Psoas muscle (tissue), 8 donors: ENCODE data around the gene SMARCAL1. TPM values are rescaled to one million over a fixed set of nuclear protein-coding genes. Genes with fewer than 3 reads are reported as not detected.
A peak's percentile ranks its signal among the peaks of the same experiment; 100 is the strongest.

Experiments
- ATAC-seq, 4 donors: fragments of 200-7000 bp; cut with Tn5 transposase; one replicate each; pipeline ENCODE4 v1.9.1; 2020; ENCODE audit warnings: moderate library complexity in 3 of 4, mild to moderate bottlenecking in 2 of 4
- DNase-seq, 2 donors: peaks; one replicate each; pipeline ENCODE4 v3.0.0-alpha.2; 2020
- H3K27ac ChIP-seq: fragments of 200-600 bp; one replicate; pipeline ENCODE4 v1.8.0; 2022
- H3K27me3 ChIP-seq, 3 donors: fragments of 200-600 bp in 1 of 3; one replicate each; pipeline versions ENCODE4 v1.6.1 to v1.8.0; 2013 to 2022; ENCODE audit warnings: low read length in 2 of 3, mild to moderate bottlenecking in 2 of 3, moderate library complexity in 1 of 3; ENCODE audit not compliant: insufficient read depth in 3 of 3
- H3K36me3 ChIP-seq, 2 donors: fragments of 200-600 bp in 1 of 2; one replicate each; pipeline versions ENCODE4 v1.6.1 to v1.8.0; 2013 to 2022; ENCODE audit warnings: low read depth in 1 of 2, mild to moderate bottlenecking in 1 of 2, moderate library complexity in 1 of 2; ENCODE audit not compliant: insufficient read depth in 1 of 2
- H3K4me1 ChIP-seq: fragments of 200-600 bp; one replicate; pipeline ENCODE4 v1.8.0; 2022
- H3K4me3 ChIP-seq: fragments of 200-600 bp; one replicate; pipeline ENCODE4 v1.8.0; 2022; ENCODE audit warnings: mild to moderate bottlenecking
- H3K9me3 ChIP-seq: fragments of 200-600 bp; one replicate; pipeline ENCODE4 v1.8.0; 2022
- CTCF ChIP-seq: fragments of 200-600 bp; IDR thresholded peaks from one replicate; pipeline ENCODE4 v1.8.0; 2022; ENCODE audit warnings: antibody characterized with exemption
- WGBS, 3 donors: extraction: QIAGEN DNeasy Blood & Tissue Kit; methylation state at CpG; one replicate each; pipeline versions ENCODE4 v1.1.6 to v1.1.7; 2013; 5-methylcytosine and 5-hydroxymethylcytosine counted together
- intact Hi-C, 2 donors: fragments of 100-400 bp; cut with DNase I; formaldehyde crosslinking; loops; one replicate each; pipeline versions ENCODE4 v1.11.0 to v1.14.2; 2022
- polyA plus RNA-seq, 3 donors: library from polyadenylated mRNA; stranded (reverse); fragments of 200-250 nt; gene quantifications; one replicate each; pipeline ENCODE4 v1.2.3, GENCODE V29; 2013
- total RNA-seq, 4 donors: library from RNA; stranded (reverse); fragmentation: NEBNext Ultra II Directional in 2 of 4; extraction: Animal tissue kit (Norgen Biotek cat#: 25700) in 2 of 4; gene quantifications; one replicate each; pipeline versions ENCODE4 v1.2.1 to v1.2.4, GENCODE V29; 2021 to 2023
- donor health status: healthy with polysubstance abuse.
- donor health status: DM: no; HTN: no; CAD: no; lungs with moderate emphysema.
- donor health status: Bipolar disorder and iron deficiency.
- donor health status: healthy.
- donor health status: DM: yes; HTN: yes; CAD: no.
- donor health status: DM: no; HTN: no; CAD: no.
- donor health status: DM: no; HTN: no; CAD: no.
- donor health status: DM: yes; HTN: yes; CAD: no.

The SMARCAL1 gene
- total and polyA plus RNA-seq, 7 donors, result 7.9 to 18.3 (median 11.4) TPM

- no peaks in the 10 kb centered on the region for H3K4me1 ChIP-seq
- H3K4me3 ChIP-seq, result no peak overlapping the region
- intact Hi-C loops, result no loop called here
- no peak overlapping the region for H3K27ac ChIP-seq
- H3K36me3 ChIP-seq, result peaks cover 0 to 30% of the 10 kb centered on the region in 2 donors
- no peak for TF ChIP-seq CTCF
- ATAC-seq, result no peak
- no peak for DNase-seq
- 74 to 76% (median 74%) methylated on average over 5 of the region's 5 CpGs for WGBS, 3 donors
- no peaks in the 10 kb centered on the region for H3K27me3 ChIP-seq
- H3K9me3 ChIP-seq, result no peaks in the 10 kb centered on the region
These were observed 73.5 kb downstream of the SMARCAL1 start for GRCh38 chr2:216485745-216486144.

GRCh38 chr2:216486271-216486670 lies 74.0 kb downstream of the SMARCAL1 start:
- intact Hi-C loops, result no loop called here
- no peak for ATAC-seq
- Histone ChIP-seq H3K27ac (no peak overlapping the region), H3K27me3 (no peaks in the 10 kb centered on the region), H3K4me1 (no peaks in the 10 kb centered on the region), H3K9me3 (no peaks in the 10 kb centered on the region), H3K36me3 (peaks cover 0 to 25% of the 10 kb centered on the region in 2 donors), H3K4me3 (no peak overlapping the region)
- 83 to 90% (median 84%) methylated on average over 7 of the region's 7 CpGs for WGBS, 3 donors
- TF ChIP-seq CTCF, result no peak
- no peak for DNase-seq

DNA sequence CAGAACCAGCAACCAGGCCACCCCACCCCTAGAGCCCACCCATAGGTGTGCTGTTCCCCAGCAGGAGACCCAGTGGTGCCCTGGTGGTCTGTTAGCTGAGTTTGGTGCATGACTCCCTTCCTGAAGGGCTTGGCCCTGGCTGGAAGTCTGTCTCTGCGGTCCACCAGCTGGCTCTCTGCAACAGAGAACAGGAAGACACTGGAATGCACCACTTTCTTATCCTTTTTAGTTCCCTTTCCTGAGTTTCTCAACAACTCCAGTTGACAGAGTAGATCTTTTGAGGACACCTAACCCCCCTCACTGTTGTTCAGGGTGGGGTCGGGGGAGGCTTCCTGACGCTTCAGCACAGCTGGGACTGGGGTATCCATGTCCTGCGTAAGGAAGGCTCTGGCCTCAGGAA lies 74.4 kb downstream of the SMARCAL1 start:
- H3K4me3 ChIP-seq, result no peak overlapping the region
- ATAC-seq (peak in 1 of 4 donors; percentile 32), DNase-seq (no peak)
- H3K36me3 ChIP-seq, result peaks cover 0 to 20% of the 10 kb centered on the region in 2 donors
- no peaks in the 10 kb centered on the region for H3K9me3 ChIP-seq
- 60 to 62% (median 61%) methylated on average over 4 of the region's 4 CpGs for WGBS, 3 donors
- no peak for TF ChIP-seq CTCF
- no peaks in the 10 kb centered on the region for H3K27me3 ChIP-seq
- intact Hi-C loops, result no loop called here
- no peaks in the 10 kb centered on the region for H3K4me1 ChIP-seq
- no peak overlapping the region for H3K27ac ChIP-seq

- intact Hi-C loops, result no loop called here
- no peak for ATAC-seq
- no peak for TF ChIP-seq CTCF
- H3K27ac ChIP-seq, result no peak overlapping the region
- H3K36me3 ChIP-seq, result no peaks in the 10 kb centered on the region
- H3K27me3 ChIP-seq, result no peaks in the 10 kb centered on the region
- 57 to 72% (median 69%) methylated on average over 1 of the region's 1 CpG for WGBS, 3 donors
- no peak overlapping the region for H3K4me3 ChIP-seq
- no peaks in the 10 kb centered on the region for H3K9me3 ChIP-seq
- H3K4me1 ChIP-seq, result no peaks in the 10 kb centered on the region
- DNase-seq, result no peak
These were observed 77.8 kb downstream of the SMARCAL1 start for GRCh38 chr2:216490061-216490460.
